Measurements from ENCODE around the gene GNG12.

Gene GNG12

DNA sequence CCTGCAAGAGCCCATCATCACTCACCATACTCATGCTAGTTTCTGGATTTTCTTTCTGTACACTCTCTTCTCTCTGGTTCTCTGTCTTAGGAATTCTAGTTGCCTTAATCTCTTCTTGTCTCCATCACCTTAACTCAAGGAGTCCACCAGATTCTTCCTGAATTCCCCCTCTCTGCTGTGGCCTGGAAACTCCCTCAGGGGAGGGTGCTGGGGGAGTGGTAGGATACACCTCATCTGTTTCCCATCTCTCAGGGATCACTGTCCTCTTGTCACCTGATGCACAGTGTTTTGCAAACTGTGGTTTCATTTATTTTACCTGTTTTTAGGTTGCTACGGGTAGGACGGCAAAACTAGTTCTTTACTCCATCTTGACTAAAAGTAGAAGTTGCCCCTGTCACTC, 6.6 kb upstream of the GNG12 start:
- no peak for DNase-seq

DNA sequence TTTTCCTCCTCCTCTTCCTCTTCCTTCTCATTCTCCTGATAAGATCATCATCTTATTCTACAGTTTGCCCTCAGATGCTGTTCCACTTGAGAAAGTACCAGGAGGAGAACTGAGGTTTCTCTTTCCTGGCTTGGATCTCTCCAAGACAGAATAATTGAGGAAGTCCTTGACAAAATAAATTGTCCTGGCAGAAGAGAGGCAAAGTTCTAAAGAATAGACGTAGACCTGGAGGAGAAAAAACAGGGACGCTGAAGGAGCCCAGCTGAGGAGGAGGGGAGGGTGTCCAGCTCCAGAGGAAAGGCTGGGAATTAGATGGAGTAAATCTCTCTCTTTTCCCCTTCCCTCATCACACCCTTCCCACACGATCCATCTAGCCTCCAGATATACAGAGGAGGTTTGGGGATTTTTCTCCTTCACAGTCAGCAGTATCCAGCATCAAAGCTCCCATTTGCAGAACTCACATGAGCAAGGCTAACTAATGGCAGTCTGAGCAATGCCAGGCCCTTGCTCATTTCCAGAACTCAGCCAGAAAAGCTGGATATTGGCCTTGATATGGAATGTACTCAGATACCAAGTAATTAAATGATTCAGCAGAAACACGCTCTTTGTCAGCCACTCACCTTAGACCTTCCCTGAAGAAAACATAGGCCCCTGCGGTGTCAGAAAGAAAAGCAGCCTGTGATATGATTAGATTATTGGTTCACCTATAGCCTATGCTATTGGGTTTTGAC, 5.1 kb upstream of the GNG12 start:
- no peak for DNase-seq

DNA sequence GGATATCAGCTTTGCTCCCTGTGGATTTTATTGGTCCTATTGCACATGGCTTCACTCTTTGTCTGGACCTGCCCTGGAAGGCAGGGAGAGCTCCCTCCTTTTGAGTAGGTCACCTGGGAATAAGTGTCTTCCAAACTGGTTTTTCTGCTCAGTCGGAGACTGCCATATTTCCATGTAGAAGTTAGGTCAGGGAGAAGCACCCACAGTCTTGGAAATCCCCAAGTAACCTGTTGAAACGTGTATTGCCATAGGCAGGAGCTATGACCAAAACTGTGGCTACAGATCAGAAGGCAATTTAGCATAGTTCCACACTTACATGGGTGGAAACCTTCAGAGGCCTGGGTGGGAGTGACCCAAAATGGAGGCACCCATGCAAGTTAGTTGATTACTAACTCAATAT, 3.5 kb upstream of the GNG12 start:
- DNase-seq = no peak

DNA sequence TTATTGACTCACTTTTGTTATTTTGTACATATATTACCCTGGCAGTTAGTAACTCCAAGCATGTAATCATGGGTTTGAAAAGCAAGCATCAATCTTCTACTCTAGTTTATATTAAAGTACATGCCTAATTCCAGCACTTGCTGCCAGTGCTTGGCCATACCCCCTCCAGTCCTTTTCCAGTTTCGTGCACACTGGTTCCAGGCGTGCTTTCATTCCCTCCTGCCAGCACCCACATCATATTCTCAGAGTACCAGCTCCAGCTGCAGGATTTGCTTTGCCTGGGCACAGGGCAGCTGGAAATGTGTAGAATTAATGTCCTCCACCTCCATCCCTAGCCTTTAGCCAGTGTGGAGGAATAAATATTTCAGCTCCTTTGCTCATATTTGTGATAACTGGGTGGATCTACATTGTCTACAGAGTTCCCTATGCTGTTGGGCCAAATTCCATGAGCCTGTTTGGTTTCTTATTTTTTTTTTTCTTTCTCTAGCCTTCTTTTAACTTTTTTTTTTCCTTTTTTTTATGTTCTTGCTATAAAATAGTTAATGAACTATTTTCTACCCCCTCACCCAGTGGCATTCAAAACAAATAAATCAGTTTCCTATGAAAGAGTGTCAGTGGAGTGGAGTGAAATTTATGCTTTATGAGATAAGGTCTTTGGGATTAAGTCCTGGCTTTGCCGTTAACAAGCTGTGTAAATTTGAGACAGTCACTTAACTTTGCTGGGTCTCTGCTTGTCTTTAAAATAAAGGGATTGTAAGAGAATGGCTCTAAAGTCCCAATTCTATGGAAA, 2.6 kb upstream of the GNG12 start:
- no peak for DNase-seq

DNA sequence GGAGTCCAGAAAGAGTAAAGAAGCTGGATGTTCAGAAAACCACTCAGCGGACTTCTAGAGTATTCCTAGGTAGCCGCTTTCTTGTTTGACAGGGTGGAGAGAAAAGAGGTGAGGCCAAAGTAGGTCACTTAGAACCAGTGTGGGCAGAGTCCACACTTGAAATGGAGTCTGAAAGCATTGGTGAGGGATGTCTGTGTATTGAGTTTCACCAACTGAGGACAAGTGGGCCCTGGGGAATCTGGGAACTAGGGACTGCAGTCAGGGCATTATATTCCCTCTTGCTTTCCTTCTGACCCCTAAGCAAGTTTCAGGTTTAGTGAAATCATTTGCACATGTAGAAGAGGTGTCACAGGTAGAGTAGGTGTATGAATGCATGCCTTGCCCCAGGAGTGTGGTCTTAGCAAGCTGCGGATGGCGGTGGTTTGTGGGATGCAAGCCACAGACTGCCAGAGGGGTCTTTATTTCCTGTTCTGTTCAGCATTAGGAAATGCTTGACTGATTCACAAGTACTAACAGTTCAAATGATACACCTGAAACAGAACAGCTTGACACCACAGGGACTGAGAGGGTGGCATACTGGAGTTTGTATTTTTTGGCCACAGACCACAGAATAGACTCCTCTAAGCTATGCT, 1.1 kb upstream of the GNG12 start:
- DNase-seq = no peak

DNA sequence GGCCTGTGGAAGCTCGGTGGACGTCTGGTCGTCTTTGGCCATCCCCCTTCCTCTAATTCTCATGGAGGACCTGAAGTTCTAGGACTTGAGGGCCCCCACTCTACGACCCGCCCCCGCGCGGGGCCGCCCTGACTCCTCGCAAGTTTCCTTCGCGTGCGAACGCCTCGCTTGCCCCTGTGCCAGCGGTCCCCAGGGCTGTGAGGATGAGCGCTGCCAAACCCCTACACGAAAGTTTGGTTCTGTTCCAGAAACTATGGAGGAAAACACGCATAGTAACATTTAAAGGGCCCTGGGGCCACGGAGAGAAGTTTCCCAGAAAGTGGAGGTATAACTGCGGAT, 304 bp upstream of the GNG12 start:
- no peak for DNase-seq

DNA sequence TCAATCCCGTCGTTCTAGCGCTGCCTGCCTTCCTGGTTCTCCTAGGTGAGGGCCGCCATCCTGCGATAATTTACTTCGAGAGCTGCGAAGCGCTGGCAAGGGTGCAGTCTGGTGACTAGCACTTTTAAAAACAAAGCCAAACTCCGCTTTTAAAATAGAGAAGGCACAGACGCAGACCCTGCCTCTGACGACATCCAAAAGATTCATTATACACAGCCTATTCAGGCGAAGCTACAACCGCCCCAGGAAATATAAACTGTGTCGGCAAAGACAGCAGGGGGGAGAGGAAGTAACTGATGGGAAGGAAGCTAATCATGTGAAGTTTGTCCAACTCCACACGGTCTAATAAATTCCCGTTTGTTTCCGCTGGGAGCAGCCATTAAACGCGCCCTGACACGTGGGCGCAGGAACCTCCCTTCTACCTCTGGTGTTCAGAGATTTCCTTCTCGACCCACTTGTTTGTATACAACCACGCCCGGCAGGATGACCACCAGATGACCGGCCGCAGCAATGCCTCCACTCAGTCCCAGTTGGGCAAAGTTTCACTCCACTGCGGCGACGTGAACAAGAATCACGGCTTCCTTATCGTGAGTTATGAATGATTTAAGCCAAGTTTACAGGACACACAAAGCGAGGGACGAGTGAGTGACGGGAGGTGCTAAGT, 1.3 kb downstream of the GNG12 start:
- DNase-seq = no peak

DNA sequence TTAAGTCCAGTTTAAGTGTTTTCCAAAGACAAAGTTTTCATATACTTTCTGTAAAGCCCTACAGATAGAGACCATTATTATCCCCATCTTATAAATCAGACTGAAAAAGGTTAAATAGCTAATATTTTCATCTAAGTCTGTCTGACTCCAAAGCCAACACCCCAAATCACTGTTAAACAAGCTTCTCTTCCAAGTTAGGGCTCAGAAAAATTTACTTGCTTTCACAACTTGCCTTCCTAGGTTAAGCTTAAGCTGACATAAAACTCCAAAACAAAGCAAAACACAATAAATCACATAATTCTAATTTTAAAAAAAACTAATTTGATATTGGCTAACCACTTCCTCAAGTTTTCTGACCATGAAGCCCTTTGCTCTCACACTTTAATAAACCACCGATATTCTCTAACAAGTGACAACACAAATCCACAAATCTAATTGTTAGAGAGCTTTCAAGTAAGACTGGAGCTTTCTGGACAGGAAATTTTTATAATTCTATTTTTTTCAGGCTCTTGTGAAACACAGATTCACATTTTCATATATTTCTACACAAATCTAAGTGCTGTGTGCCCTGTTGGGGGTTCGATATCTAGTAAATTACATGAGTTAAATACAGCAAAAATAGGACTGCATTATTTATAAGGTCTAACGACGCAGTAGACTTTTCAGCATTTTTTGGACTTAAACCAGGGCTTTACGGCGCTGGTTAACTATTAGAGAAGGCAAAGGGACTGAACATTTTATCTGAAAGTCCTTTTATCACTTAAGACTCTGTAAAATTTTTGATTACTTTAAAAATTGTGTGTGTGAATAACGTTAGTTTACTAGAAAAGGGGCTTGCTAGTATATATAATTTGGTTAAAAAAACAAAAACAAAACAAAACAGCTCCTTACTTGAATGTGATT, 2.1 kb downstream of the GNG12 start:
- no peak for DNase-seq

DNA sequence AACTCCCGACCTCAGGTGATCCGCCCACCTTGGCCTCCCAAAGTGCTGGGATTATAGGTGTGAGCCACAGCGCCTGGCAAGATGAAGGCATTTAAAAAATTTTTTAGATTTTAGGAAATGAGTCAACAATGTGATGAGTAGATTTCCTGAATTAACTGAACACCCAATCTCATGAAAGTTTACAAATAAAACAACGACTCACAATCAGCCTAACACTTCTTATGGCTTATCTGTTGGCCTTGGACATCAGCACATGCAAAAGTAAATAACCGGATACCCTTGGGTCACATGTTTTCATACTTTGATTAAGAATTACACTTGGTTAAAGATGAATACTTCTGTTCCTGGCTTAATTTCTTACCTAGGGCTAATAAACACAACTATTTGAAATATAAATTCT, 3.0 kb downstream of the GNG12 start:
- DNase-seq = no peak

DNA sequence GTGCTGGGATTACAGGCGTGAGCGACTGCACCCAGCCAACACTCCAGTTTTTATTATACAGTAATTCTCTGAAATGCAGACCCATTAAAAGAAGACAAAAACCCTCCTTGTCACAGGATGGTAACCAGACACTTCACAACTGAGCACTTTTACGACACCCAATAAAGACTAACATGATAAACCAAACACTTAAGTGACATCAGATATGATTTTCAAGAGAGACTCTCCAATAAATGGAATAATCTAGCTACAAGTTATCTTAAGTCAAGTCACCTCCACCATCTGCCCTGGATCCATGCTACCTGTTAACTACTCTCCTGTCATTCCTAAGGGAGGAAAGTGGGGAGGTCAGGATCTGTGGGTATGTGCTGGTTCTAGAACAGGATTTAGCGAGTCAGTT, 5.6 kb downstream of the GNG12 start:
- no peak for DNase-seq

DNA sequence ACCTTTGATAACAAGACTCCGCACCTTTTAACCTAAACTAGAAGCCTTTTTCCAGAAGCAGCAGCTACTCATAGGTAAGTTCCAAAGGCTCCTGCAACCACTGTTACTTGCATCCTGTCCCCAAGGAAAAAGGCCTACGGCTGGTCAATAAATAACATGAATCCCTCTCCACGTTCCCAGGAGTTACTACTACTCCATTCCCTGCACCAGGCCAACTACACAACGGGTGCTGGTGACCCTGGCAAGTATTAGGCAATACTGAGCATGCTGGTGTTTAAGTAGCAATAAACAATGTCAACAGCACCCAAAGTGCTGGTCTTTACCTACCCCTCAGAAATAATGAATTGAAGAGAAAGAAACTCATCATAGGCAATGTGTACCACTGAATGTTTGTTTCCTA, 7.7 kb downstream of the GNG12 start:
- no peak for DNase-seq

DNA sequence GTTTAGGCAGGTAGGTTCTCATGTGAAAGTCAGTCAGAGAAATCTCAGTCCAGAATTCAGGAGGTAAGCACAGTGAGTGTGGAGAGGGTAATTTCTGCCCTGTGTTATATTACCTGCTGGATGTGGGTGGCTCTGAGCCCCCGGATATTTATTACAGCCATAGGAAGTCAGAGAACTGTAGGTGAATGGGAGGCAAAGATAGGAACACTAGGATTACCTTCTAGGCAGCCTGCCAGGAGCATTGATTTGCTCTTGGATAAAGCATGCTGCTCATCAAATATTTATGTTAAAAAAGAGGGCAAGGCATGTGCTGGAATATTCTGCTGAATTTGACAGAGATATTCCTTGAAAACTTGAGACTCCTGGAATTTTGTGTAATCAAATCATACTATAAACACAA, 8.5 kb downstream of the GNG12 start:
- DNase-seq = no peak

DNA sequence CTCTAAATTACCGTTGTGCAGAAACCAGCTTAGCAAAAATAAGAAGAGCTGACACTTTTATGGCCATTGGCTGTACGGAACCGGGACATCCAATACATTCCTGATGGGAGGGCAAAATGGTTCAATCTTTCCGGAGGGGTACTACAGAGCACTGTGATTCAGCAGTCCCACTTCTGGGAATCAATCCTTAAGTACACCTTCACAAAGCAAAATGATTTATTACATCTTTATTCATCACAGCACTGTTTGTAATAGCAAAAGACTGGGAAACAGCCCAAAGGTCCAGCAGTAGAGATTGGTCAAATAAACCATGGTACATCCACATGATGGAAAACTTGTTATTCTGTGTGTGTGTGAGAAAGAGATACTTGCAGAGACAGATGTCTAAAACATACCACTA, 9.7 kb downstream of the GNG12 start:
- no peak for DNase-seq

DNA sequence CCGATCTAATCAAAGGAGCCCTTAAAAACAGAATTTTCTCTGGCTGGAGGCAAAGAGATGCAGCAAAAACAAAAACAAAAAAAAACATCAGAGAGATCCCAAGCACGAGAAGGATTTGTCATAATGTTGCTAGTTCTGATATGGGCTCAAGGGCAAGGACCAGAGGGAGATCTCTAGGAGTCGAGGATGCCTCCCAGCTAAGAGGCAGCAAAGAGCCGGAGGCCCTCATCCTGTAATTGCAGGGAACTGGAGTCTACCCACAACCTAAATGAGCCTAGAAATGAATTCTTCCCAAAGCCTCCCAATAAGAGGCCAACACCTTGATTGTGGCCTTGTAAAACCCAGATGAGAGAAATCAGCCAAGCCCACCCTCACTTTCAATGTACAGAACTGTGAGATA, 12.0 kb downstream of the GNG12 start:
- no peak for DNase-seq

DNA sequence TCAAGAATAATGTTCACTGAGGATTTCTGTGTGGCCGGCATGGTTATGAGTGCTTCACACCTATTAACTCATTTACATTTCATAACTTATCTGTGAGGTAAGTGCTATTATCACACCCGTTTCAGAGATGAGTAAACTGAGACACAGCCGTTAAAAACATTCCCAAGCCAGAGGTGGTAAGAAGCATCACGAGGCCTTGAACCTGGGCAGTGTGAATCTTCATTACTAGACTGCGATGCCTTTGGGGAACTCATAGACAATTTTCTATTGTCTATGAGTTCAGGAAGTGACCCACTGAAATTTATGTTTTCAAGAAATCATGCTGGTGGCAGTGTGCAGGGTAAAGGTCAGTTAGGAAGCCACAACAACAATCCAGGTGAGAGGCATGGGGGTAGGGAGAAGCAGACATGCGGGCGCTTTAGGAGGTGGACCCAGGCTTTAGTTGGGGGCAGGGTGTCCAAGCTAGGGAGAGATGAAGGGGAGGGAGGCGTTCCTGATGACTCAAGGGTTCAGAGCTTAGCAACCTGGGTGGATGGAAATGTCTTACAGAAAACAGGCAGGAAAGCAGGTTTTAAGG, 14.5 kb downstream of the GNG12 start:
- DNase-seq = no peak

DNA sequence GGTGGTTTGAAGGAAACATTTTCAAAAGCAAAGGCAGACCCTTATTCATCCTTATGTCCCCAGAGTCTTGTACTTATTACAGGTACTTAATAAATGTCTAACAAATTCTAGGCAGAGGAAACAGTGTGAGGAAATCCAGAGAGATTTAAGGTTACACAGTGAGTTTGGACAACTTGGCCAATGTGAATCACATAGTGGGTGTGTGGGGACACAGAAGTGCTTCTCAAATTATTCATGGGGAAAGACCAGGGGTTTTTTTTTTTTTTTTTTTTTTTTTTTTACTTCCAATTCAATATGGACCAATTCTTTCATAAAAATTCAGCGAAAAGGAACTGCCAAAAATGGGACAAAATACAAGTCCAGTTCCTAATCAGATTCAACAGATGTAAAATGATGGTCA, 15.1 kb downstream of the GNG12 start:
- no peak for DNase-seq

DNA sequence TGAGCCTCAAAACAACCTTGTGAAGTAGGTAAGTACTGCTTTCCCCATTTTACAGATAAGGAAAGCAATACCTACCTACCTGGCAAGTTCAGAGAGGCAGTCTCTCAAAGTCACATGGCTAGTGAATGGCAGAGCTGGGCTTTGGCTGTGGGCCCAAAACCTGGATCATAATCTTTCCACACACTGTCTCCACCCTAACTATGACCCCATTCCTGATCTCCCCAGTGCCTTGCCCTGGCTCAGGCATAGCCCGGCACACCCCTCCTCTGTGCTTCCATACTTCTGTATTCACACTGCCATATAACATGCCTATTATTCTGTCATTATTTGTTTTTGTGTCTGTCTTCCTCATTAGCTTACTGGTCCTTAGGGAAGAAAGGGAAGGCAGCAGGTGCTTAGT, 15.9 kb downstream of the GNG12 start:
- no peak for DNase-seq

DNA sequence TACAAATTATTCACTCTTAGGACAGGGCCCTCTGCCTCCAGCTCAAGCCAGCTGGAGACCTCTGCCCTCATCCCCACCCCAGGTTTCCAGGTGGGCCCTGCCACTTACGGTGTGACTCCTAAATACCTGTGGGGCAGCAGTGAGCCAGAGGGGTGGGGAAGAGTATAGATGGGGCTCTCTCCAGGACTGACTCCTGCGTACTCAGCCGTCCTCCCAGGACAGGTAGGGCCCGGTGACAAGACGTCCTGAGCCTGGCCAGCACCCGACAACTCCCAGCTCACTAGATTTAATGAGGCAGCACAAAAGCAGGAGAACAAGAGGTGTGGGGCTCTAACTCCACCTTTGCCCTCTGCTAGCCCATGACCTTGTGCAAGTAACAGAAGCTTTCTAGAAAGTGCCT, 16.8 kb downstream of the GNG12 start:
- DNase-seq = no peak

DNA sequence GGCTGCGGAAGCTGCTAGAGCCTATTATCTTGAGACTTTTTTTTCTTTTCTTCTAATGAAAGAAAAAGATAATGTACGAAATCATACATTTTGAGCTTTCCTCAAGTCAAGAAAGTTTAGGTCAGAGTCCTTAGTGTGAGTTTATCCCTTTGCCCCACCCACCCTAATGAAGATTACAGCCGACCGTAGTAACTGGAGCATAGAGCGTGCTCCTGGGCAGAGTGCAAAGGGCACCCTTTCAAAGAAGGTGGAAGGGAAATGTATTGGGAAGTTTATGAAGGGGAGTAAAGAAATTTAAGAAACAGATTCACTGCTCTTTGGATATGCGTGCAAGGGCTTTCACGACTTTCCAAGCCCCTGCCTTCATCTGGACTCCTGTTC, 17.2 kb downstream of the GNG12 start:
- DNase-seq = no peak

DNA sequence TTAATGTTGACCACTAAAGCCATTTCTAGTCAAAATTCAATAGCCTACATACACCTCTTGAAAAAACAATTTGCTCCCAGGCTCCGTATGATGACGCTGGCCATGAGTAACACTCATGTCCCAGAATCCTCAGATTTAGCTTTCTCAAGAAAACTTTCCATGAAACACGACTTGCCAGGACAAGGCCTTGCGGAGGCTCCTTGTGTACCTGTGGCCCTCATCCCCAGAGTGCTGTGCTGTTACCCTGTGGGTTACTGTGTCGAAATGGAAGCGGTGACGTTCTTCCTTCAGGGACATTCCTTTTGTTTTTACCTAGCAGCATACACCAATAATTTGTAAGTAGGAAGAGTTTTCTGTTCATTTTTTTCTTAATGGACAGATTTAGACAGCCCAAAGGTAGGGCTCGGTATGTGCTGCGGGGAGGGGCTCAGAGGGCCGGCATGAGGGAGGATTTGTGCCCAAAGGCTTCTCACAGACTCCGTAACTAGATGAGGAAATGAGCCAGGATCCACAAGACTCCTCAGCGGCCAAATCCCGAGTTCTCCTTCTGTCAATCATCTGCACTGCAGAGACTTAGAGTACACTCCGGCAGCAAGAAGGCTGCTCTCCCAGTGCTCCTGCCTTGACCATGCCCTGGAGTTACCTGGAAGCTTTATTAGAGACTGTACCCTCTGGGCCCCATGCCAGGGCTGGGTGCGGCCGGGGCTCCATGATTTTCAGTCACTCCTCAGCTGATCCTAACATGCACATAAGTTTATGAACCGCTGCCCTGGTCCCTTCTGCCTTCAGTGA, 17.8 kb downstream of the GNG12 start:
- no peak for DNase-seq

DNA sequence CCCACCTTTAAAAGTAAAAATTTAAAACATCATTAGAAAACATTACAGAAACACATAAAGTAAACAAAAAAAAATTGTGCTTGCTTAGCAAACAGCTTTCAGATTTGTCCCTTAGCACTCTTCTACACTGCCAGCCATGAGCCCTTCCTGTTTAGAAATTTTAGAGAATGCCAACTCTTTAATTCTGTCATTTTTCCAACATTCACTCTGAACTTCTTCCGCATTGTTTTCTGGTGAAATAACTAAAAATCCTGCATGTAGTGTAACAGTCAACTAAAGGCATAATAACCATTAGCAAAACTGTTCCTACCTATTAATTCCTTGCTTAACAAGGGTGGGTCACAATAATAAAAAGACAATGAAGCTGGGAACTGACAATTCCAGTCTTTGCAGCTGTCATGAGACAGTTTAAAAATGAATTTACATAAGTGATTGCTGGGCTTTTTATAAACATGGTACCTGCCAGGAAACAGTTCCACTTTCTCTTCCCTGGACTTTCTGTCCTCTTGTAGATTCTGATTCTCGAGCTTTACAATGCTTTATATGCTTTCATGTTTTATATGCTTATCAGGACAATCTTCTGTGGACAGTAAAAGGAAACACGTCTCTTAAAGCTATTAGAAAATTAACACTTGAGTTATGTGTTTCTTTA, 19.0 kb downstream of the GNG12 start:
- DNase-seq = no peak
